Breast epithelium (tissue), 3 donors: ENCODE data around the gene MAPKAP1.

ENCODE experiments used
- CTCF ChIP-seq, 3 donors: fragments of 450-650 bp; IDR thresholded peaks; one replicate each; pipeline ENCODE4 v1.5.1; 2016 to 2017; ENCODE audit warnings: antibody characterized with exemption in 3 of 3, mild to moderate bottlenecking in 3 of 3, moderate library complexity in 3 of 3
- POLR2AphosphoS5 ChIP-seq, 3 donors: sonication (generic); formaldehyde crosslinking; IDR thresholded peaks; one replicate each; pipeline ENCODE4 v1.6.1; 2017; ENCODE audit warnings: antibody characterized with exemption in 3 of 3

GRCh38 chr9:125444166-125444565, 262.8 kb downstream of the MAPKAP1 start:
- TF ChIP-seq CTCF (IDR thresholded peaks at IDR 0.05) (no peak), POLR2AphosphoS5 (IDR thresholded peaks at IDR 0.05) (no peak)
